GM10266 (cell line): ENCODE measurements around the gene COA3.

Experiments used
- DNase-seq: peaks from one replicate; pipeline ENCODE4 v3.0.0; 2012; ENCODE audit errors: extremely low spot score
- CTCF ChIP-seq: IDR thresholded peaks from 2 replicates; pipeline ENCODE4 v1.5.1; 2012; ENCODE audit warnings: mild to moderate bottlenecking, low read depth; ENCODE audit not compliant: control insufficient read depth, insufficient read depth; ENCODE audit errors: missing control alignments

The COA3 gene

GRCh38 chr17:42779936-42780850 is 18.3 kb downstream of the COA3 start, which contains the start of gene WNK4:
WNK4 (plus strand) TSS chr17:42780610; CDS start chr17:42780699, 89 bp downstream.
- no peak for TF ChIP-seq CTCF

GRCh38 chr17:42779304-42779935 is 19.1 kb downstream of the COA3 start:
- TF ChIP-seq CTCF, result no peak
- no peak for DNase-seq

More at GRCh38 chr17:42779936-42780850, 18.3 kb downstream of the COA3 start, which contains the start of gene WNK4:
- DNase-seq, result peak; percentile 31

GRCh38 chr17:42778570-42778969 is 19.9 kb downstream of the COA3 start:
- no peak for DNase-seq

GRCh38 chr17:42775534-42776098 is 22.9 kb downstream of the COA3 start:
- no peak for TF ChIP-seq CTCF
- peak; percentile 65 for DNase-seq

More at GRCh38 chr17:42778570-42778969, 19.9 kb downstream of the COA3 start:
- TF ChIP-seq CTCF, result no peak

- TF ChIP-seq CTCF, result no peak
- DNase-seq, result no peak
Observed at GRCh38 chr17:42774066-42774745, 24.3 kb downstream of the COA3 start.

GRCh38 chr17:42773290-42774035 is 25.0 kb downstream of the COA3 start, which contains the start of gene VPS25:
VPS25 (plus strand) TSS chr17:42773449; CDS start chr17:42773476, 27 bp downstream.
- peak; percentile 11 for TF ChIP-seq CTCF
- DNase-seq, result peak; percentile 89
